ENCODE measurements around the gene SSTR3. TPM values are rescaled to one million over a fixed set of nuclear protein-coding genes. Genes with fewer than 3 reads are reported as not detected.
A peak's percentile ranks its signal among the peaks of the same experiment; 100 is the strongest.

The SSTR3 gene
- total and polyA plus RNA-seq, 9 of the 15 experiments (the other 6 are each of a cell fraction or from before 2014, with no cell fraction given): 0.03 TPM; not detected in 8

DNA sequence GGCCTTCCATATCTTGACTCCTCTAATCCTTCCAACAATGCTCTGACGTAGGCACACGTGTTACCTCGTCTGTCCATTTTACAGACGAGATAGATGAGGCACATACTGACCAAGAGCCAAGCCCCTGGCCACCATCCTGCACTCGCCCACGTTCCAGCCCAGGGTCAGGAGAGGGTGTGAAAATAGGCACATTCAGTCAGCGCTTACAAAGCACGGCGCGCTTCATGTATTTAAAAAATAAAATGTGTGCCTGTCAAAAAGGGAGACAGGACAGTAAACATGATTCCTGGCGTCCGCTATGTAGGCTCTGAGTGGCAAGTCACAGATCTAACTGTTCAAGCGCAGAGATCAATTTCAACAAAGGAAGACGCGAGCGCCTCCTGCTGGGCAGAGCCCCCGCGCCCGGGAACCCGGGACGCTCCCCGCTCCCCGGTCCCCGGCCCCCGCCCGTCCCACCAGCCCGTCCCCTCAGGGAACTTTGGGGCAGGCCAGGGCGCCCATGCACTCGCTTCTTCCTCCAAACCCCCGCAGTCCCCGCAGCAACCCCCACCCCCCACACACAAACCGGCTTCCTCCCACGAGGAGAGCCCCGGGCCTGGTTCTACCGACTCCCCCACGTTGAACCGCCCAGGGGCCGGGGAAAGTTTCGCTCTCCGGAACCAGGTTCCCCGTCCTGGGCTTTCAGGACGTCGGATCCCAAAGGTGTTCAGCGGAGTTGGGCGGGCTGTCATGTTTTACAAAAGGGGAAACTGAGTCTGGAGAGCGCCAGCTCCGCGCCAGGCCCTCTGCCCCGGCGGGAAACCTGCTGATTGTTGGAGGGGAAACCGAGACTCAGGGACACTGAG lies 13.8 kb downstream of the SSTR3 start (continued):
- TF ChIP-seq TSHZ1 (CRISPR knock-in tag; IDR thresholded peaks at IDR 0.05) (no peak), PRPF4 (IDR thresholded peaks at IDR 0.05; ENCODE audit: insufficient read depth, low read depth, low read length, poor library complexity, severe bottlenecking) (no peak), ADNP (tag; IDR thresholded peaks at IDR 0.05) (peak; percentile 59; the same call in 1 of the 2 replicates), JUND (IDR thresholded peaks at IDR 0.05; ENCODE audit: borderline replicate concordance, low read depth, low read length) (no peak), JUND (tag; IDR thresholded peaks at IDR 0.05; ENCODE audit: borderline replicate concordance, low read depth, low read length) (no peak), RBM25 (IDR thresholded peaks at IDR 0.05; ENCODE audit: low read depth, low read length, severe bottlenecking) (peak; percentile 69), ZNF212 (CRISPR knock-in tag; IDR thresholded peaks at IDR 0.05) (no peak), MNT (conservative IDR thresholded peaks at IDR 0.05) (peak in 1 of 2 experiments; percentile 30; a peak in 2 of 4 replicates), XRCC4 (IDR thresholded peaks at IDR 0.05; ENCODE audit: extremely low read depth, insufficient read depth, insufficient read length) (no peak), ZBTB40 (IDR thresholded peaks at IDR 0.05) (no peak), ZBTB40 (CRISPR knock-in tag; IDR thresholded peaks at IDR 0.05) (no peak)

Measured in K562 (cell line).